Right renal pelvis (tissue), 4 donors: ENCODE data around the gene KDELR3. TPM values are rescaled to one million over a fixed set of nuclear protein-coding genes. Genes with fewer than 3 reads are reported as not detected.
"Not testable (repeated sequence)": the region's sequence is repeated elsewhere in the genome, so short reads cannot be mapped to it uniquely, and the experiment has no call there.

ENCODE experiments used
- DNase-seq, 4 donors: peaks; one replicate each; pipeline ENCODE4 v3.0.0-alpha.2; 2013; ENCODE audit warnings: low read depth in 4 of 4, low spot score in 3 of 4, missing footprints in 1 of 4
- polyA plus RNA-seq, 4 donors: library from polyadenylated mRNA; unstranded; fragments of 120-200 nt; gene quantifications; one replicate each; pipeline ENCODE4 v1.2.1, GENCODE V29; 2013; ENCODE audit not compliant: insufficient read length in 4 of 4

Gene KDELR3
- polyA plus RNA-seq, 4 donors, result 12.5 to 15.2 (median 13.4) TPM

- DNase-seq, result no peak
Observed at GRCh38 chr22:38455076-38455529, 12.8 kb upstream of the KDELR3 start, which contains the start of gene KCNJ4. TSS of gene KCNJ4 (minus strand) at chr22:38455199. CDS start at chr22:38428132, 27,067 bp downstream.

DNA sequence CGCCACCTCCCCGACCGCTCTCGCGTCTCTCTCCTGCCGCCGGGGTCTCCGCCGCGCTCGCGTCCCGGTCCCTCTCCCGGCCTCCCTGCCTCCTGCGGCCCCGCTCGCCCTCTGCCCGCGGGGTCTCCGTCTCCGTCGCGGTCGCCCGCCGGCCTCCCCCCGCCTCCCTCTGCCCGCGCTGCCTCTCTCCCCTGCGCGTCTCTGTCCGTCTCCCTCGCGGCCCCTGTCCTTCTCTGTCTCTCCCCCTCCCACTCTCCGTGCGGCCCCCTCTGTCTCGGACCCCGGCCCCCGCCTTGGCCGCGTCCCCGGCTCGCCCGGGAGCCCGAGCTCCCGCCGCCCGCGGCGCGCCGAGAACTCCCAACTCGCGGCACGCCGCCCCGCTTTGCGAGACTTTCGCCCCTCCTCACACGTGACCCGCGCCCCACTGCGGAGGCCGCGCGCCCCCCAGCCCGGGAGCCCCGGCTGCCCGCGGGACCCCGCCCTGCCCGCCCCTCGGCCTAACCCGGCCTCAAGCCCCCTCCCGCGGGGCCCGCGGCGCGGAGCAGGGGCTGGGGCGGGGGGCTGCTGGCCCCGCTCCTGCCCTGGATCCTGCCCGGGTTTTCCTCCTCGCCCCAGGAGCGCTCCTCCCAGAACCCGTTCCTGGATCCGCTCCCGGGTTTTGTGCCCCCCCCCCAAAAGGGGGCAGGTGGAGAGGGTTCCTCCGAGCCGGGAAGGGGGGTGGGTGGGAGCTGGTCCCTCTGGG is 12.2 kb upstream of the KDELR3 start:
- no peak for DNase-seq

GRCh38 chr22:38456272-38456835 is 11.5 kb upstream of the KDELR3 start:
- no peak for DNase-seq

- DNase-seq, result no peak
Observed at GRCh38 chr22:38456841-38457699, 10.8 kb upstream of the KDELR3 start.

DNA sequence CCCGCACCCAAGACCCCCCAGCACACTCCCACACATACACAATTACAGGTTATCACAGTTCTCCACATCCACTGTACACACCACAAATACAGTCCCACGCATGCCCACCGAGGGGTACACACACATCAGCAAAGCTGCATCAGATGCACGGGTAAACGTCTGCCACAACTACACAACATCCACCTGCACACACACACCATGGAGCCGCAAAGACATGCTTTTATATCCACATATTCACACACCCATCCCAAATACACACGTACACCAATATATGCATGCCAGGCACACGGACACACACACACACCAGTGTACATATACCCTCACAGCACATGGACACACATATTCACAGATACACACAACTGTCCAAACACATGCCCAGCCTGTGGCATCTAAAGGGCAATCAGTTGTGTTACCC is 7.5 kb upstream of the KDELR3 start:
- DNase-seq, result no peak

- no peak for DNase-seq
Observed at GRCh38 chr22:38461057-38461413, 6.9 kb upstream of the KDELR3 start.

- peak; percentile 72 to 86 (median 79) for DNase-seq
Observed at GRCh38 chr22:38461414-38462081, 6.3 kb upstream of the KDELR3 start.

GRCh38 chr22:38462960-38463784 is 4.7 kb upstream of the KDELR3 start:
- peak in 1 of 4 donors; percentile 65 for DNase-seq

DNA sequence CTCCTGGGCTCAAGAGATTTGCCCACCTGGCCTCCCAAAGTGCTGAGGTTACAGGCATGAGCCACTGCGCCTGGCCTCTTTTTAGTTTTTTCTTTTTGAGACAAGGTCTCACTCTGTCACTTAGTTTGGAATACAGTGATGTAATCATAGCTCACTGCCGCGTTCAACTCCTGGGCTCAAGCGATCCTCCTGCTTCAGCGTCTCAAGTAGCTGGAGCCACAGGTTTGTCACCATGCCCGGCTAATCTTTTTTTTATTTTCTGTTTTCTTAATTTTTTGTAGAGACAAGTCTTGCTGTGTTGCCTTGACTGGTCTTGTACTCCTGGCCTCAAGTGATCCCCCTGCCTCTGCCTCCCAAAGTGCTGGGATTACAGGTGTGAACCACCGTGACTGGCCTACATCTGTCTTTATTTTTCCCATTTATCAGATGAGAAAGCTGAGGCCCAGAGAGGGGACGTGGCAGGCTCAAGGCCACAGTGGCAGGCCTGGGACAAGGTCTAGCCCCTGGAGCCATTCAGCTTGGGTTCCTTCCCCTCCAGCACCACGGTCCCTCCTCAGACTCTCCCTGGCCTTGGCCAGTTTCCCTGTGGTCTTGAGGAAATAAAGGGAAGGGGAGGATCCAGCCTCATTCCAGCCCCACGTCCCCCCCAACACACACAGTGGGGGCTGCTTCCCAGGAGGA is 2.8 kb upstream of the KDELR3 start:
- no peak for DNase-seq

- DNase-seq, result no peak
Observed at GRCh38 chr22:38465673-38466490, 2.0 kb upstream of the KDELR3 start.

GRCh38 chr22:38467438-38467903 is 425 bp upstream of the KDELR3 start:
- no peak for DNase-seq

DNA sequence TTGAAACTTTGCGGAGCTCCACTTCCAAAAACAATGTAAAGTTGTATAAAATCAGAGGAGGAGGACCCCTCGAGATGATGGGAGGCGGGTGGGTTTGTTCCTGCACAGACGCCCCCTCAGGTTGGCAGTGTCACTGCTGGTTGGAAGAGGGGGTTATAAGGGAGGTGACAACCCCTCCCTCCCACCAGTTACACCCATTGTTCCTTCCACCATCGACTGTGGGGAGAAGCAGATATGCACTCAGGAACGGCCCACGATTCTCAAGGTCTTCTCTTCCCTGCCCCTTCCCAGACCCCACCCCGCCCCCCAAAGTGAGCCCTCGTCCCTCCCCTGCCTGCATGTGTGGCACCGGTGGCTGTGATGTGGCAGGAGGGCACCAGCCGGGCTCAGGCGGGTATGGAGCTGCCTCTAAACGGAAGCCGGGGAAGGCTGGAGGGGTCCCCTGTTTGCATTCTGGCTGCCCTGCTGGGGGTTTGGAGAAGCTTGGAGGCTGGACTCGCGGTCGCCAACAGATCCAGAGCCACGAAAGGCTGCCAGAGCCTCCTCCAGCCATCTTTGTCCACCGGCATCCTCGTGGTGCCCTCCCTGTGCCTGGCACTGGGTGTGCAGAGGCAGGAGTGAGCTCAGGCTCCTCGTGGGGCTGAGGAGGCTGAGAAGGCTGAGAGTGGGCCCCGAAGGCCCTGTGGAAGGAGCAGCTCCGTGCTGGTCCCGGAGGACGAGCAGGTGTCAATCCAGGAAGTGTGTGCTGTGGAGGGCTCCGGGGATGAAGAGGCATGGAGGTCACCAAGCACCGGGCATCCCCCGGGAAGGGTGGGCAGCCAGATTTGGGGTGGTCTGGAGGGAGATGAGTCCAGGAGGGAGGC is 778 bp downstream of the KDELR3 start:
- no peak for DNase-seq

GRCh38 chr22:38469306-38469781 is 1.4 kb downstream of the KDELR3 start:
- DNase-seq, result no peak

- DNase-seq, result not testable (repeated sequence)
Observed at GRCh38 chr22:38470179-38470578, 2.3 kb downstream of the KDELR3 start.

GRCh38 chr22:38471237-38471636 is 3.3 kb downstream of the KDELR3 start:
- no peak for DNase-seq

- no peak for DNase-seq
Observed at GRCh38 chr22:38474003-38474607, 6.2 kb downstream of the KDELR3 start.

GRCh38 chr22:38477585-38477984 is 9.7 kb downstream of the KDELR3 start:
- DNase-seq, result no peak
